Measurements from ENCODE around the gene GASK1A. TPM values are rescaled to one million over a fixed set of nuclear protein-coding genes. Genes with fewer than 3 reads are reported as not detected.

Gene GASK1A
- total RNA-seq, 1 donor from 2014 or later: 0.09 TPM

- Mint-ChIP-seq H3K9me3 (ENCODE audit: unreplicated experiment) (no peaks in the 10 kb centered on the region), H3K27ac (ENCODE audit: unreplicated experiment) (no peak overlapping the region), H3K27me3 (ENCODE audit: low read depth, unreplicated experiment) (peaks cover 2% of the 10 kb centered on the region), H3K4me1 (ENCODE audit: low read depth, unreplicated experiment) (peaks cover 9% of the 10 kb centered on the region), H3K4me3 (ENCODE audit: unreplicated experiment) (no peak overlapping the region), H3K36me3 (ENCODE audit: low read depth, unreplicated experiment) (no peaks in the 10 kb centered on the region)
- Histone ChIP-seq H3K9ac (ENCODE audit: low read length) (no peak overlapping the region), H2AFZ (ENCODE audit: low read depth, low read length) (no peak overlapping the region), H3K36me3 (ENCODE audit: insufficient read depth, low read length) (no peaks in the 10 kb centered on the region), H3K27ac (ENCODE audit: low read depth, low read length) (no peak overlapping the region), H3K4me1 (ENCODE audit: insufficient read depth, low read length) (no peaks in the 10 kb centered on the region), H4K20me1 (ENCODE audit: insufficient read depth, low read length) (no peaks in the 10 kb centered on the region), H3K27me3 (ENCODE audit: insufficient read depth, low read length) (no peaks in the 10 kb centered on the region), H3K4me2 (ENCODE audit: low read length) (no peak overlapping the region), H3K4me3 (ENCODE audit: insufficient read depth, low read depth, low read length) (no peak overlapping the region), H3K79me2 (ENCODE audit: insufficient read depth, low read length) (no peaks in the 10 kb centered on the region), H3K9me3 (ENCODE audit: insufficient read depth, low read depth, low read length) (no peaks in the 10 kb centered on the region)
- TF ChIP-seq, protein P1, sequence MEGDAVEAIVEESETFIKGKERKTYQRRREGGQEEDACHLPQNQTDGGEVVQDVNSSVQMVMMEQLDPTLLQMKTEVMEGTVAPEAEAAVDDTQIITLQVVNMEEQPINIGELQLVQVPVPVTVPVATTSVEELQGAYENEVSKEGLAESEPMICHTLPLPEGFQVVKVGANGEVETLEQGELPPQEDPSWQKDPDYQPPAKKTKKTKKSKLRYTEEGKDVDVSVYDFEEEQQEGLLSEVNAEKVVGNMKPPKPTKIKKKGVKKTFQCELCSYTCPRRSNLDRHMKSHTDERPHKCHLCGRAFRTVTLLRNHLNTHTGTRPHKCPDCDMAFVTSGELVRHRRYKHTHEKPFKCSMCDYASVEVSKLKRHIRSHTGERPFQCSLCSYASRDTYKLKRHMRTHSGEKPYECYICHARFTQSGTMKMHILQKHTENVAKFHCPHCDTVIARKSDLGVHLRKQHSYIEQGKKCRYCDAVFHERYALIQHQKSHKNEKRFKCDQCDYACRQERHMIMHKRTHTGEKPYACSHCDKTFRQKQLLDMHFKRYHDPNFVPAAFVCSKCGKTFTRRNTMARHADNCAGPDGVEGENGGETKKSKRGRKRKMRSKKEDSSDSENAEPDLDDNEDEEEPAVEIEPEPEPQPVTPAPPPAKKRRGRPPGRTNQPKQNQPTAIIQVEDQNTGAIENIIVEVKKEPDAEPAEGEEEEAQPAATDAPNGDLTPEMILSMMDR (IDR thresholded peaks at IDR 0.05; ENCODE audit: insufficient read depth, low read depth, low read length): no peak
- no peak for TF ChIP-seq EZH2 (IDR thresholded peaks at IDR 0.05; ENCODE audit: insufficient read depth, low read length)
- DNase-seq (ENCODE audit: low read depth) (no peak), FAIRE-seq (no peak)
Measured at GRCh38 chr3:43005253-43005652, 26.1 kb downstream of the GASK1A start.

DNA sequence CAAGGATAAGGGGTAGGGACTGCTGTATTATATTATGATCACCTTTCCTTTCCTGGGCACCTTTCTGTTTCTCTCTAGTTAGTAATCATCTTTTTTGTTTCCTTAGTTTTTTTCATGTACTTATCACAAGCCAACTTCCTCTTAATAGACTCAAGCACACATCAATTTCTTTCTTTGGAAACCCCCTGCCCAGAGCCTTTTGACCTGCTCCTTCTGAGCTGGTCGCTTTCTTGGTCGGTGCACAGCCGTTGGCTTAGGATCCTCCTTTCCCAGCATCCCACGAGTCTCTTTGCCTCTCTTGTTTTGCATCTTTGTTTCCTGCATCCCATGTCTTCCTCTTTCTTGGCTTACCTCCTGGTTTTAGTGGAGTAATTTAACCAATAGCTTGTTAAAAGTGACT is 26.9 kb downstream of the GASK1A start:
- no peak overlapping the region for H3K4me3 ChIP-seq (ENCODE audit: insufficient read depth, low read depth, low read length)
- no peaks in the 10 kb centered on the region for H3K9me3 Mint-ChIP-seq (ENCODE audit: unreplicated experiment)
- H4K20me1 ChIP-seq (ENCODE audit: insufficient read depth, low read length): no peaks in the 10 kb centered on the region
- no peak for TF ChIP-seq EZH2 (IDR thresholded peaks at IDR 0.05; ENCODE audit: insufficient read depth, low read length)
- TF ChIP-seq, protein P1 (IDR thresholded peaks at IDR 0.05; ENCODE audit: insufficient read depth, low read depth, low read length): no peak
- no peak overlapping the region for H3K4me2 ChIP-seq (ENCODE audit: low read length)
- no peaks in the 10 kb centered on the region for H3K36me3 Mint-ChIP-seq (ENCODE audit: low read depth, unreplicated experiment)
- no peak overlapping the region for H3K27ac Mint-ChIP-seq (ENCODE audit: unreplicated experiment)
- H3K79me2 ChIP-seq (ENCODE audit: insufficient read depth, low read length): no peaks in the 10 kb centered on the region
- H3K4me1 Mint-ChIP-seq (ENCODE audit: low read depth, unreplicated experiment): peaks cover 9% of the 10 kb centered on the region
- H3K9me3 ChIP-seq (ENCODE audit: insufficient read depth, low read depth, low read length): no peaks in the 10 kb centered on the region
- H3K4me3 Mint-ChIP-seq (ENCODE audit: unreplicated experiment): no peak overlapping the region
- H3K27me3 Mint-ChIP-seq (ENCODE audit: low read depth, unreplicated experiment): peaks cover 2% of the 10 kb centered on the region
- no peaks in the 10 kb centered on the region for H3K36me3 ChIP-seq (ENCODE audit: insufficient read depth, low read length)
- H3K27ac ChIP-seq (ENCODE audit: low read depth, low read length): no peak overlapping the region
- H3K9ac ChIP-seq (ENCODE audit: low read length): no peak overlapping the region
- FAIRE-seq: no peak
- DNase-seq (ENCODE audit: low read depth): no peak
- no peaks in the 10 kb centered on the region for H3K4me1 ChIP-seq (ENCODE audit: insufficient read depth, low read length)
- H2AFZ ChIP-seq (ENCODE audit: low read depth, low read length): no peak overlapping the region
- H3K27me3 ChIP-seq (ENCODE audit: insufficient read depth, low read length): no peaks in the 10 kb centered on the region

GRCh38 chr3:43006825-43007224 is 27.7 kb downstream of the GASK1A start:
- H3K27me3 ChIP-seq (ENCODE audit: insufficient read depth, low read length): no peaks in the 10 kb centered on the region
- no peak overlapping the region for H2AFZ ChIP-seq (ENCODE audit: low read depth, low read length)
- H3K4me1 ChIP-seq (ENCODE audit: insufficient read depth, low read length): no peaks in the 10 kb centered on the region
- DNase-seq (ENCODE audit: low read depth): no peak
- no peak overlapping the region for H3K4me2 ChIP-seq (ENCODE audit: low read length)
- no peak overlapping the region for H3K4me3 ChIP-seq (ENCODE audit: insufficient read depth, low read depth, low read length)
- Mint-ChIP-seq H3K27me3 (ENCODE audit: low read depth, unreplicated experiment) (peaks cover 2% of the 10 kb centered on the region), H3K9me3 (ENCODE audit: unreplicated experiment) (no peaks in the 10 kb centered on the region), H3K4me1 (ENCODE audit: low read depth, unreplicated experiment) (peaks cover 7% of the 10 kb centered on the region), H3K4me3 (ENCODE audit: unreplicated experiment) (no peak overlapping the region), H3K27ac (ENCODE audit: unreplicated experiment) (no peak overlapping the region), H3K36me3 (ENCODE audit: low read depth, unreplicated experiment) (no peaks in the 10 kb centered on the region)
- no peak overlapping the region for H3K9ac ChIP-seq (ENCODE audit: low read length)
- no peak for FAIRE-seq
- H3K27ac ChIP-seq (ENCODE audit: low read depth, low read length): no peak overlapping the region
- no peaks in the 10 kb centered on the region for H3K36me3 ChIP-seq (ENCODE audit: insufficient read depth, low read length)
- H4K20me1 ChIP-seq (ENCODE audit: insufficient read depth, low read length): no peaks in the 10 kb centered on the region
- no peaks in the 10 kb centered on the region for H3K9me3 ChIP-seq (ENCODE audit: insufficient read depth, low read depth, low read length)
- no peak for TF ChIP-seq EZH2 (IDR thresholded peaks at IDR 0.05; ENCODE audit: insufficient read depth, low read length)
- H3K79me2 ChIP-seq (ENCODE audit: insufficient read depth, low read length): no peaks in the 10 kb centered on the region

Measured in astrocyte (in vitro differentiated cells and primary cell).